ENCODE data around the gene CNIH1. TPM values are rescaled to one million over a fixed set of nuclear protein-coding genes. Genes with fewer than 3 reads are reported as not detected.

Gene CNIH1
- total and polyA plus RNA-seq, 8 donors, result 119 to 145 (median 129) TPM

DNA sequence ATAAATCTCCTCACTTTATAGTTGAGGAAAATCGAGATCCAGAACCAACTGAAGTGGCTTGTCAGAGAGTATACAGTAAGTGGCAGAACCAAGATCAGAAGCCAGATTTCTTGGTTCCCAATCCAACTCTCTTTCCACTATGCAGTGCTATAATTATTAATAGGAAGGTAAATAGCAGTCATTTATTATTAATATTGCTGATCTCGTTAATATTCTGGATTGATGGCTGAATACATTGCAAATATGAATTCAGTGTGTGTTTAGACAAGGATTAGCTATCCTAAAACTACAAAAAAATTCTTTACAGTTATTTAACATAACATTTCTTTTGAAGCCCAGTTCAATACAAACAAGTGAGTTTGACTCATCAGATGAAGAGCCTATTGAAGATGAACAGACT, 41.6 kb downstream of the CNIH1 start:
- intact Hi-C loops (cut with DNase I), result no loop called here
- TF ChIP-seq, protein P1, sequence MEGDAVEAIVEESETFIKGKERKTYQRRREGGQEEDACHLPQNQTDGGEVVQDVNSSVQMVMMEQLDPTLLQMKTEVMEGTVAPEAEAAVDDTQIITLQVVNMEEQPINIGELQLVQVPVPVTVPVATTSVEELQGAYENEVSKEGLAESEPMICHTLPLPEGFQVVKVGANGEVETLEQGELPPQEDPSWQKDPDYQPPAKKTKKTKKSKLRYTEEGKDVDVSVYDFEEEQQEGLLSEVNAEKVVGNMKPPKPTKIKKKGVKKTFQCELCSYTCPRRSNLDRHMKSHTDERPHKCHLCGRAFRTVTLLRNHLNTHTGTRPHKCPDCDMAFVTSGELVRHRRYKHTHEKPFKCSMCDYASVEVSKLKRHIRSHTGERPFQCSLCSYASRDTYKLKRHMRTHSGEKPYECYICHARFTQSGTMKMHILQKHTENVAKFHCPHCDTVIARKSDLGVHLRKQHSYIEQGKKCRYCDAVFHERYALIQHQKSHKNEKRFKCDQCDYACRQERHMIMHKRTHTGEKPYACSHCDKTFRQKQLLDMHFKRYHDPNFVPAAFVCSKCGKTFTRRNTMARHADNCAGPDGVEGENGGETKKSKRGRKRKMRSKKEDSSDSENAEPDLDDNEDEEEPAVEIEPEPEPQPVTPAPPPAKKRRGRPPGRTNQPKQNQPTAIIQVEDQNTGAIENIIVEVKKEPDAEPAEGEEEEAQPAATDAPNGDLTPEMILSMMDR (IDR thresholded peaks at IDR 0.05), result no peak
- Histone ChIP-seq H3K36me3 (no peaks in the 10 kb centered on the region), H3K27ac (no peak overlapping the region), H3K27me3 (no peaks in the 10 kb centered on the region), H3K9me3 (no peaks in the 10 kb centered on the region), H3K4me1 (peaks cover 0 to 24% of the 10 kb centered on the region in 2 donors), H3K4me3 (no peak overlapping the region)
- DNase-seq, result no peak
- ATAC-seq, result no peak

DNA sequence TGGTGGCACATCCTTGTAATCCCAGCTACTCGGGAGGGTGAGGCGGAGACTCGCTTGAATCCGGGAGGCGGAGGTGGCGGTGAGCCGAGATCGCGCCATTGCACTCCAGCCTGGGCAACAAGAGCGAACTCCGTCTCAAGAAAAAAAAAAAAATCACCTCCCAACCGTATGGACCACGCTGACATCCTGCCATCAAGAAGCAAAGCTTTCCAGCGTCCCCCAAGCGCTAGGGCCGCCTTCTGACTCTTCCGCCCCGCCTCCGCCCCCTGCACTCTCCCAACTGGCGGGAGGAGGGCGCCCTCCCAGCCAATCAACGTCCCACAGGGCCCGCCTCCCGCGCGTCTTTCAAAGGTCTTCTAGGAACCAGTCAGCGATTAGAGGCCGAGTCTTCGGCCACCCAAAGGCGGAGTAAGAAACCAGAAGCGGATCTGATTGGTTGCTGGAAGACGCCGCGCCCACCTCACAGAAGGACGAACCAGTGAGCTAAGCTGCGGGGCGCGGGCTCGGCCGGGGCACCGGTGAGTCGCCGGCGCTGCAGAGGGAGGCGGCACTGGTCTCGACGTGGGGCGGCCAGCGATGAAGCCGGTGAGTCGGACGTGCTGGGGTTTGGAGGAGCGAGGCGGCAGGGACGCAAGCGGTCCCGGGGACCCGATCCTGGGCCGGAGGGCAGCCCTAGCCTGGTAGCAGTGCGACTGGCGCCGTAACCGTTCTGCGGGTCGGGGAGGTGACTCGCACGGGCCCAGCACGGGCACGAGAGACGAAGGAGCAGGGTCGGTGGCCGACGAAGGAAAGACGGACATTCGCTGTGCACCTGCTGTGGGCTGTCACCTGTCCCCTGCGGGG, 44.5 kb downstream of the CNIH1 start, which contains the start of gene CDKN3:
Gene CDKN3, plus strand, starts transcription at position 515 of the 843 bp plus-strand sequence. Its CDS starts 62 bp downstream, at position 577.
- intact Hi-C loops (cut with DNase I), result no loop called here
- H3K27ac ChIP-seq, result peak within 1 kb of the TSS in 1 of 2 donors; percentile 61
- H3K9me3 ChIP-seq, result no peaks in the 10 kb centered on the region
- peak within 1 kb of the TSS; percentile 69 to 91 for H3K4me3 ChIP-seq
- DNase-seq (peak; percentile 95 to 99 (median 98)), ATAC-seq (peak; percentile 98)
- H3K4me1 ChIP-seq, result peaks cover 0 to 24% of the 10 kb centered on the region in 2 donors
- no peaks in the 10 kb centered on the region for H3K27me3 ChIP-seq
- TF ChIP-seq, protein P1 (IDR thresholded peaks at IDR 0.05), result peak; percentile 25 to 62
- H3K36me3 ChIP-seq, result no peaks in the 10 kb centered on the region

DNA sequence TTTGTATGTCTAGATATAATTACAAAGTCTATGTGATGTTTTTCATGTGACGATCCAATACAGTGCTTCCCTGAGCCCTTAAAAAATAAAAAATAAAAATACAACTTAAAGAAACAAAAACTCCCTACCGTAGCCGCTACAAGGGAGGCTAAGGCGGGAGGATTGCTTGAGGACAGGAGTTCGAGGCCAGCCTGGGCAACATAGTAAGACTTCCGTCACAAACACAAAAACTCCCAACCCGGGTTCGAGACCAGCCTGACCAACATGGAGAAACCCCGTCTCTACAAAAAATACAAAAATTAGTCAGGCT, 45.0 kb downstream of the CNIH1 start:
- intact Hi-C loops (cut with DNase I), result no loop called here
- Histone ChIP-seq H3K9me3 (no peaks in the 10 kb centered on the region), H3K4me3 (peak overlapping the region; percentile 50 to 69), H3K36me3 (no peaks in the 10 kb centered on the region), H3K27ac (no peak overlapping the region), H3K4me1 (peaks cover 0 to 24% of the 10 kb centered on the region in 2 donors), H3K27me3 (no peaks in the 10 kb centered on the region)
- peak in 1 of 4 donors; percentile 34 for DNase-seq
- ATAC-seq, result no peak
- TF ChIP-seq, protein P1 (IDR thresholded peaks at IDR 0.05), result no peak

GRCh38 chr14:54395716-54396115, 45.5 kb downstream of the CNIH1 start:
- no peak for ATAC-seq
- H3K36me3 ChIP-seq, result no peaks in the 10 kb centered on the region

DNA sequence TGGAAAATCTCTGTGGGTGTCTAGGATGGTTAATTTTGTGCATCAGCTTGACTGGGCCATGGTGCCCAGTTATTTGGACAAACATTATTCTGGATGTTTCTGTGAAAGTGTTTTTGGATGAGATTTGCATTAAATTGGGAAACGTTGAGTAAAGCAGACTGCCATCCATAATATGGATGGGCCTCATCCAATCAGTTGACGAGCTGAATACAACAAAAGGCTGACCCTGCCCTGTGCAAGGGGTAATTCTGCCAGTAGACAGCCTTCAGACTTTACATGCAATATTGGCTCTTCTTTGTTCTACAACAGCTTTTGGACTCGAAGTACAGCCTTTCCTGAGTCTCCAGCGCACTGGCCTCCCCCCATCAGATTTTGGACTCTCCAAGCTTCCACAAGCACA, 45.9 kb downstream of the CNIH1 start:
- no peak overlapping the region for H3K4me3 ChIP-seq
- ATAC-seq (no peak), DNase-seq (no peak)
- H3K27ac ChIP-seq, result no peak overlapping the region
- peaks cover 0 to 24% of the 10 kb centered on the region in 2 donors for H3K4me1 ChIP-seq
- no peaks in the 10 kb centered on the region for H3K27me3 ChIP-seq
- H3K36me3 ChIP-seq, result no peaks in the 10 kb centered on the region
- no peaks in the 10 kb centered on the region for H3K9me3 ChIP-seq
- intact Hi-C loops (cut with DNase I), result no loop called here
- TF ChIP-seq, protein P1 (IDR thresholded peaks at IDR 0.05), result no peak

More at GRCh38 chr14:54395716-54396115, 45.5 kb downstream of the CNIH1 start:
- no peak overlapping the region for H3K4me3 ChIP-seq
- no peak overlapping the region for H3K27ac ChIP-seq
- no peaks in the 10 kb centered on the region for H3K9me3 ChIP-seq
- H3K27me3 ChIP-seq, result no peaks in the 10 kb centered on the region
- H3K4me1 ChIP-seq, result peaks cover 0 to 24% of the 10 kb centered on the region in 2 donors
- TF ChIP-seq, protein P1 (IDR thresholded peaks at IDR 0.05), result no peak
- no peak for DNase-seq
- intact Hi-C loops (cut with DNase I), result no loop called here
